Subcutaneous adipose tissue (tissue), 4 donors: ENCODE data around the gene C1QC. TPM values are rescaled to one million over a fixed set of nuclear protein-coding genes. Genes with fewer than 3 reads are reported as not detected.

Source experiments
- total RNA-seq, 4 donors: library from RNA; depleted of rRNA; stranded (reverse); fragments of >200 nt; gene quantifications; one replicate each; pipeline ENCODE4 v1.1.0, GENCODE V29; 2016
- TF ChIP-seq, protein P1 (sequence below): fragments of 450-650 bp; IDR thresholded peaks from one replicate; pipeline ENCODE4 v1.5.1; 2016; ENCODE audit warnings: low read depth, mild to moderate bottlenecking, control low read depth, antibody characterized with exemption, moderate library complexity

Gene C1QC
- 100 to 1,000 TPM; 149 to 714 (median 336) TPM for total RNA-seq

DNA sequence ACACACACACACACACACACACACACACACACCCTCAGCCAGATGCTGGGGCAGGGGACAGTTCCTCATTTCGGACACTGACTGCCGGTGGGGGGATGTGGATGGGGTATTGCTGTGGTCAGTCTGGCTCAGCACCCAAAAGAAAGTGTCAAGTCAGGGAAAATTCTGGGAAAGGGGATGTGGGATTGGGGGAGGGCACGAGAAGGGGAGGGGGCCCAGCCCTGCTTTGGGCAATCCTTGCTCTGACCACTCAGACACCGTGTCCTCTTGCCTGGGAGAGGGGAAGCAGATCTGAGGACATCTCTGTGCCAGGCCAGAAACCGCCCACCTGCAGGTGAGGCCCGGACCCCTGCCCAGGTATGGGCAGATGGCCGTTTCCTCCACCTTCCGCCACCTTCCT lies at the start of gene C1QC:
Gene C1QC, plus strand, starts transcription at position 253 of the 400 bp plus-strand sequence. CDS start 391 bp downstream, outside the sequence.
- TF ChIP-seq, protein P1, sequence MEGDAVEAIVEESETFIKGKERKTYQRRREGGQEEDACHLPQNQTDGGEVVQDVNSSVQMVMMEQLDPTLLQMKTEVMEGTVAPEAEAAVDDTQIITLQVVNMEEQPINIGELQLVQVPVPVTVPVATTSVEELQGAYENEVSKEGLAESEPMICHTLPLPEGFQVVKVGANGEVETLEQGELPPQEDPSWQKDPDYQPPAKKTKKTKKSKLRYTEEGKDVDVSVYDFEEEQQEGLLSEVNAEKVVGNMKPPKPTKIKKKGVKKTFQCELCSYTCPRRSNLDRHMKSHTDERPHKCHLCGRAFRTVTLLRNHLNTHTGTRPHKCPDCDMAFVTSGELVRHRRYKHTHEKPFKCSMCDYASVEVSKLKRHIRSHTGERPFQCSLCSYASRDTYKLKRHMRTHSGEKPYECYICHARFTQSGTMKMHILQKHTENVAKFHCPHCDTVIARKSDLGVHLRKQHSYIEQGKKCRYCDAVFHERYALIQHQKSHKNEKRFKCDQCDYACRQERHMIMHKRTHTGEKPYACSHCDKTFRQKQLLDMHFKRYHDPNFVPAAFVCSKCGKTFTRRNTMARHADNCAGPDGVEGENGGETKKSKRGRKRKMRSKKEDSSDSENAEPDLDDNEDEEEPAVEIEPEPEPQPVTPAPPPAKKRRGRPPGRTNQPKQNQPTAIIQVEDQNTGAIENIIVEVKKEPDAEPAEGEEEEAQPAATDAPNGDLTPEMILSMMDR: no peak

DNA sequence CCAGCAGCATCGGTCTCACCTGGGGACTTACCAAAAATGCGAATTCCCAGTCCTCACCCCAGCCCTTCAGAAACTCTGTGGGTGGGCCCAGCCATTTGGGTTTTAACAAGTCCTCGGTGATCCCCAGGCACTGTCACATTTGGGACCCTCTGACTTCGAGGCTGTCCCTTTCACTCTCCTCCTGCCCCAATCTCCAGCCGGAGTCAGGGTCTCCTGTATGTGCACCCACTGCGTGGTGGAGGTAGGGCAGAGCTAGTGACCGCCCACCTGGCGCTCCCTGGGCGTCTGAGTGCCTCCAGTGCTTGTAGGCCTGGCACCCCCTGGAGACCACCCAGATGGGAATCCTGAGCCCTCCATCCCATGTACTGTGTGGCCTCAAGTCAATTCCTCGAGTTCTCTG lies 49.0 kb upstream of the C1QC start:
- TF ChIP-seq, protein P1: no peak

GRCh38 chr1:22595108-22595507 lies 48.3 kb upstream of the C1QC start:
- TF ChIP-seq, protein P1: no peak

GRCh38 chr1:22597301-22597965 lies 46.0 kb upstream of the C1QC start:
- TF ChIP-seq, protein P1: no peak

DNA sequence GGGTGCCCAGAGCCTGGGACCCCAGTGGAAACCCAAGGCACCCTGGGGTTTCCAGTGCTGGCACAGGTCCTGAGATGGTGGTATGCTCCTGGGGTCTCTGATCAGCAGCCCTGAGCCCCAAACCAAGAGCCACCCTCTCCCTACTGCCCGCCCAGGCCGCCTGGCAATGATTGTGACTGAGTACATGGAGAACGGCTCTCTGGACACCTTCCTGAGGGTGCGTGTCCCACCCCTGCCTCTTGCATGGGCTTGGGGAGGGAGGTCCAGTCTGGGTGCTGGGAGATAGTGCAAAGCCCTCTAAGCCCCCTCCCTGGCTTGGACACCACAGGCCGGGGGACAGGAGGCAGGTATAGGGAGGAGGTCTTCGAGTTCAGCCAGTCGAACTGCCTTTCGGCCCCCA lies 45.4 kb upstream of the C1QC start:
- TF ChIP-seq, protein P1: no peak

DNA sequence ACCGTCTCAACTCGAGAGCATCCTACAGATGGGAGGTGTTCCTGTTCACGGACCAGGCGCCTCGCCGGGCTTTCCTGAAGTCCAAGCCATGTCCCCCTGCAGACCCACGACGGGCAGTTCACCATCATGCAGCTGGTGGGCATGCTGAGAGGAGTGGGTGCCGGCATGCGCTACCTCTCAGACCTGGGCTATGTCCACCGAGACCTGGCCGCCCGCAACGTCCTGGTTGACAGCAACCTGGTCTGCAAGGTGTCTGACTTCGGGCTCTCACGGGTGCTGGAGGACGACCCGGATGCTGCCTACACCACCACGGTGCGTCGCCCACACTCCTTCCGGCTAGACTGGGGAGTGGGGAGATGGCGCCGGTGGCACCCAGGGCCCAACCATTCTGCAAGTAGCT lies 44.7 kb upstream of the C1QC start:
- TF ChIP-seq, protein P1: no peak

GRCh38 chr1:22600071-22600816 lies 43.2 kb upstream of the C1QC start:
- TF ChIP-seq, protein P1: no peak
